GM12892 (cell line): Measurements from ENCODE around the gene SLC7A1.

Source experiments
- POLR2A ChIP-seq: IDR thresholded peaks from 2 replicates; pipeline ENCODE4 v1.6.1; 2011; ENCODE audit warnings: low read depth, low read length, control low read depth
- TAF1 ChIP-seq: IDR thresholded peaks from 2 replicates; pipeline ENCODE4 v1.6.1; 2011; ENCODE audit warnings: low read depth, mild to moderate bottlenecking, control low read depth, low read length, borderline replicate concordance

- no peak for TF ChIP-seq POLR2A
- TF ChIP-seq TAF1, result no peak
Observed at GRCh38 chr13:29539856-29540255, 55.6 kb downstream of the SLC7A1 start.
